Spleen (tissue), 11 donors: ENCODE data around the gene JPH4. TPM values are rescaled to one million over a fixed set of nuclear protein-coding genes. Genes with fewer than 3 reads are reported as not detected.

Experiments
- DNase-seq: peaks from one replicate; pipeline ENCODE4 v3.0.0-alpha.2; 2020
- H3K27ac ChIP-seq, 8 donors: fragments of 200-600 bp; sonication (generic) in 7 of 8; 1 replicate in 4 of 8; 2 replicates in 4 of 8; pipeline versions ENCODE4 v1.5.0 to v1.8.0; 2016 to 2021; ENCODE audit warnings: inconsistent platforms in 4 of 8, mild to moderate bottlenecking in 4 of 8, moderate library complexity in 1 of 8
- H3K27me3 ChIP-seq, 7 donors: fragments of 200-600 bp; sonication (generic) in 6 of 7; replicated peaks in 1 of 7; 1 replicate in 4 of 7; 2 replicates in 3 of 7; pipeline versions ENCODE4 v1.5.0 to v1.8.0; 2016 to 2021; ENCODE audit warnings: inconsistent platforms in 3 of 7, mild to moderate bottlenecking in 1 of 7
- H3K36me3 ChIP-seq, 6 donors: fragments of 200-600 bp; sonication (generic) in 5 of 6; 1 replicate in 4 of 6; 2 replicates in 2 of 6; pipeline versions ENCODE4 v1.5.0 to v1.8.0; 2016 to 2021; ENCODE audit warnings: inconsistent platforms in 2 of 6
- H3K4me1 ChIP-seq, 6 donors: fragments of 200-600 bp; sonication (generic) in 5 of 6; 1 replicate in 3 of 6; 2 replicates in 3 of 6; pipeline versions ENCODE4 v1.5.0 to v1.8.0; 2016 to 2021; ENCODE audit warnings: inconsistent platforms in 3 of 6
- H3K4me3 ChIP-seq, 8 donors: fragments of 200-600 bp; sonication (generic) in 7 of 8; 1 replicate in 4 of 8; 2 replicates in 4 of 8; pipeline versions ENCODE4 v1.5.0 to v1.8.0; 2016 to 2021; ENCODE audit warnings: inconsistent platforms in 4 of 8, mild to moderate bottlenecking in 4 of 8, moderate library complexity in 2 of 8
- H3K9me3 ChIP-seq, 8 donors: fragments of 200-600 bp; sonication (generic) in 7 of 8; 1 replicate in 4 of 8; 2 replicates in 4 of 8; pipeline versions ENCODE4 v1.5.0 to v1.8.0; 2016 to 2021; ENCODE audit warnings: inconsistent platforms in 4 of 8
- POLR2A ChIP-seq, 3 donors: fragments of 450-650 bp; IDR thresholded peaks; one replicate each; pipeline ENCODE4 v1.5.1; 2017; ENCODE audit warnings: antibody characterized with exemption in 3 of 3, mild to moderate bottlenecking in 1 of 3
- POLR2AphosphoS5 ChIP-seq, 3 donors: sonication (generic); formaldehyde crosslinking; IDR thresholded peaks; one replicate each; pipeline ENCODE4 v1.5.1; 2017; ENCODE audit warnings: antibody characterized with exemption in 3 of 3
- WGBS, 5 donors: extraction: QIAGEN DNeasy Blood & Tissue Kit in 3 of 5; methylation state at CpG; one replicate each; pipeline versions ENCODE4 v1.1.5 to v1.1.7; 2013 to 2018; 5-methylcytosine and 5-hydroxymethylcytosine counted together
- intact Hi-C: fragments of 100-400 bp; cut with DNase I; formaldehyde crosslinking; loops from one replicate; pipeline ENCODE4 v1.15.0; 2023; ENCODE audit warnings: low total_unique reads
- polyA plus RNA-seq, 3 donors: library from polyadenylated mRNA; stranded (reverse); fragments of 200-250 nt; gene quantifications; one replicate each; pipeline ENCODE4 v1.2.1, GENCODE V29; 2013
- total RNA-seq, 7 donors: library from RNA; depleted of rRNA in 3 of 7; stranded (reverse); fragments of >200 nt in 3 of 7; fragmentation: NEBNext Ultra II Directional in 4 of 7; extraction: Animal tissue kit (Norgen Biotek cat#: 25700) in 4 of 7; gene quantifications; one replicate each; pipeline versions ENCODE4 v1.1.0 to v1.2.1, GENCODE V29; 2016 to 2021
- TF ChIP-seq, protein P1 (sequence below), 11 experiments: fragments of 200-600 bp in 7 of 11; fragments of 450-650 bp in 4 of 11; sonication (generic) in 4 of 11; IDR thresholded peaks in 8 of 11; conservative IDR thresholded peaks in 3 of 11; 1 replicate in 7 of 11; 2 replicates in 4 of 11; pipeline versions ENCODE4 v1.4.0 to v1.8.0; 2016 to 2021; ENCODE audit warnings: antibody characterized with exemption in 11 of 11, inconsistent platforms in 4 of 11, mild to moderate bottlenecking in 1 of 11
- donor health status: healthy with polysubstance abuse.
- donor health status: DM: no; HTN: no; CAD: no; lungs with moderate emphysema.
- donor health status: DM: no; HTN: no; CAD: no.
- donor health status: Bipolar disorder and iron deficiency.
- donor health status: healthy.
- donor health status: DM: no; HTN: no; CAD: no.
- donor health status: DM: yes; HTN: yes; CAD: no.

JPH4 gene
- total and polyA plus RNA-seq, 10 donors = 0.70 to 17.3 (median 3.8) TPM

DNA sequence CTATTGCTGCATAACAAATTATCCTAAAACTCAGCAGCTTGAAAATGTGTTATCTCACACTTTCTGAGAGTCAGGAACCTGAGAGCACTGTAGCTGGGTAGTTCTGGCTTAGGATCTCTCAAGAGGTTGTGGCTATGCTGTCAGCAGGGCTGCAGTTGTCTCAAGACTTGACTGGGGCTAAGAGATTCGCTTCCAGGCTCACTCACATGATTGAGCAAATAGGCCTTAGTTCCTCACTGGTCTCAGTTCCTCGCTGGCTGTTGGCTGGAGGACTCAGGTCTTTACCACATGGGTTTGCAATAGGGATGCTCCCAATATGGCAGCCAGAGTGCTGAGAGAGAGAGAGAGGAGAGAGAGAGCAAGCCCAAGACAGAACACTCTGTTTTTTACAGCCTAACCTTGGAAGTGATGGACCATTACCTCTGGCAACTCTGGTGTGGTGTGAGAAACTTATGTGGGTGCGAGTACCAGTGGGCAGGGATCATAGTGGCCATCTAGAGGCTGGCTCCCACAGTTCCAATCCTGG lies 41.6 kb upstream of the JPH4 start:
- no peaks in the 10 kb centered on the region for H3K27me3 ChIP-seq
- TF ChIP-seq POLR2A (IDR thresholded peaks at IDR 0.05) (no peak), POLR2AphosphoS5 (IDR thresholded peaks at IDR 0.05) (no peak)
- TF ChIP-seq, protein P1, sequence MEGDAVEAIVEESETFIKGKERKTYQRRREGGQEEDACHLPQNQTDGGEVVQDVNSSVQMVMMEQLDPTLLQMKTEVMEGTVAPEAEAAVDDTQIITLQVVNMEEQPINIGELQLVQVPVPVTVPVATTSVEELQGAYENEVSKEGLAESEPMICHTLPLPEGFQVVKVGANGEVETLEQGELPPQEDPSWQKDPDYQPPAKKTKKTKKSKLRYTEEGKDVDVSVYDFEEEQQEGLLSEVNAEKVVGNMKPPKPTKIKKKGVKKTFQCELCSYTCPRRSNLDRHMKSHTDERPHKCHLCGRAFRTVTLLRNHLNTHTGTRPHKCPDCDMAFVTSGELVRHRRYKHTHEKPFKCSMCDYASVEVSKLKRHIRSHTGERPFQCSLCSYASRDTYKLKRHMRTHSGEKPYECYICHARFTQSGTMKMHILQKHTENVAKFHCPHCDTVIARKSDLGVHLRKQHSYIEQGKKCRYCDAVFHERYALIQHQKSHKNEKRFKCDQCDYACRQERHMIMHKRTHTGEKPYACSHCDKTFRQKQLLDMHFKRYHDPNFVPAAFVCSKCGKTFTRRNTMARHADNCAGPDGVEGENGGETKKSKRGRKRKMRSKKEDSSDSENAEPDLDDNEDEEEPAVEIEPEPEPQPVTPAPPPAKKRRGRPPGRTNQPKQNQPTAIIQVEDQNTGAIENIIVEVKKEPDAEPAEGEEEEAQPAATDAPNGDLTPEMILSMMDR (IDR thresholded peaks at IDR 0.05 in 8 of 11, conservative IDR thresholded peaks at IDR 0.05 in 3 of 11) = no peak
- H3K9me3 ChIP-seq = peaks cover 0 to 21% (median 14%) of the 10 kb centered on the region in 8 donors
- H3K36me3 ChIP-seq = no peaks in the 10 kb centered on the region
- no peak overlapping the region for H3K27ac ChIP-seq
- H3K4me1 ChIP-seq = no peaks in the 10 kb centered on the region
- WGBS, 5 donors = 76 to 84% (median 78%) methylated on average over 3 of the region's 3 CpGs
- intact Hi-C loops = no loop called here
- no peak overlapping the region for H3K4me3 ChIP-seq
- no peak for DNase-seq

DNA sequence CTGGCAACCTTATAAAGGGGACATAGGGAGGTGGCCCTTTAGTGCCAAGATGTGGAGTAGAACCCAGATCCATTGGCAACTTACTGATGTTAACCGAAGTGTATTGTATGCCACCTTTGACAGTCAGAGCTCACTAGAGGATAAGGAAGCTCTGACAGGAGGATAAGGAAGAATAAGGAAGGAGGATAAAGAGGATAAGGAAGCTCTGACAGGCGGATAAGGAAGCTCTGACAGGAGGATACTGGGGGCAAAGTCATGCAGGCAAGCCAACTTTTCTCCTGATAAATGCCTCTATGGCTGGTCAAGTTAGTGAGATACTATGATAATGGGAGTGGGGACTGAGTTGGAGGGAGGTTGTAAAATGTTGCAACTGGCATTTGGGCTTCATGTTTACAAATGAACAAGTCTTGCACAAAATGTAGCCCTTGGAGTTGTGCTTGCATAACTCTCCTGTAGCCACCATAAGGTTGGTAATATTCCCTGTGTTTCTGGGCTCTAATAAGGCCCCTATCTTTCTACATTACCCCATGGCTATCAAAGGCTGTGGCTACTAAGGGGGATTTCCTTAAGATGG lies 39.9 kb upstream of the JPH4 start:
- no peak overlapping the region for H3K27ac ChIP-seq
- 67 to 77% (median 74%) methylated on average over 2 of the region's 2 CpGs for WGBS, 5 donors
- intact Hi-C loops = no loop called here

DNA sequence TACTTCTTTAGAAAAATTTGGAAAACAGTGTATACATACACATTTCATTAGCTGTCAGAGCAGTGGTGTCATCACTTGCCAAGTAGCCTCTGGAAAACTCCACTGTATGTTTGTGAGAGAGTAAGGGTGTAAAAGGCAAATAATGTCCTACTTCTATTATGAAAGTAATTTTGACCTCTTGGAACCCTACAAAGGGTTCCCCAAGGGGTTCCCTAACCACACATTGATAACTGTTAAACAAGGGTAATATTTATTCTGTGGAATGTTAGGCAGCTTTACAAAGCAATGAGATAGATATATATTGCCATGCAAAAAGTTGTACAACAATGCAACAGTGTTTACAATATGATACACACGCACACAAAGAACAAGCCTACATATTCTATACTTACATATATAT lies 38.9 kb upstream of the JPH4 start:
- 84 to 98% (median 97%) methylated on average over 1 of the region's 1 CpG for WGBS, 5 donors
- Histone ChIP-seq H3K27me3 (no peaks in the 10 kb centered on the region), H3K4me1 (no peaks in the 10 kb centered on the region), H3K4me3 (no peak overlapping the region), H3K9me3 (no peaks in the 10 kb centered on the region), H3K27ac (no peak overlapping the region), H3K36me3 (no peaks in the 10 kb centered on the region)
- intact Hi-C loops = no loop called here
- DNase-seq = no peak
- TF ChIP-seq POLR2AphosphoS5 (IDR thresholded peaks at IDR 0.05) (no peak), POLR2A (IDR thresholded peaks at IDR 0.05) (no peak)
- TF ChIP-seq, protein P1 (IDR thresholded peaks at IDR 0.05 in 8 of 11, conservative IDR thresholded peaks at IDR 0.05 in 3 of 11) = no peak

More for the DNA sequence above, 39.9 kb upstream of the JPH4 start:
- Histone ChIP-seq H3K36me3 (no peaks in the 10 kb centered on the region), H3K27me3 (no peaks in the 10 kb centered on the region), H3K9me3 (peaks cover 0 to 4% (median 0%) of the 10 kb centered on the region in 8 donors), H3K4me3 (no peak overlapping the region), H3K4me1 (no peaks in the 10 kb centered on the region)
- no peak for DNase-seq
- TF ChIP-seq POLR2AphosphoS5 (IDR thresholded peaks at IDR 0.05) (no peak), POLR2A (IDR thresholded peaks at IDR 0.05) (no peak)
- TF ChIP-seq, protein P1 (IDR thresholded peaks at IDR 0.05 in 8 of 11, conservative IDR thresholded peaks at IDR 0.05 in 3 of 11) = no peak

DNA sequence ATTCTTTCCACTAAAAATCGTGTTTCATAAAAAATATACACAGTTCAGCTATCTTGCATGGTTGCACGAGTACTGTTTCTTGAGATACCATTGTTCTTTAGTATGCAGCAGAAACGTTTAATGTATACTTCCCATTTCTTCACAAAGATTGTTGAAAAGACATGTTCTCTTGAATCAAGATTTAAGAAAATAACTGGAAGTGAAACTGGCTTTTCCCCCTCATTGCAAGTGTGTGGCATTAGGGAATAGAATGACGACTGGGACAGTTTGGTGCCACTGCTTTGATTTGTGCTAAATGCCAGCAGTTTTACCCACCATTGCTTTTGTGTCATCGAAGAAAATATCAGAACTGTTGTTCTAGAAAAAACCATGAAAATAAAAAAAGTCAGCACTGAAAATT lies 37.3 kb upstream of the JPH4 start:
- Histone ChIP-seq H3K27ac (no peak overlapping the region), H3K36me3 (no peaks in the 10 kb centered on the region), H3K9me3 (no peaks in the 10 kb centered on the region), H3K4me1 (peaks cover 0 to 3% (median under 1%) of the 10 kb centered on the region in 6 donors), H3K27me3 (no peaks in the 10 kb centered on the region), H3K4me3 (no peak overlapping the region)
- DNase-seq = no peak
- 39 to 57% (median 50%) methylated on average over 5 of the region's 5 CpGs for WGBS, 5 donors
- intact Hi-C loops = no loop called here
- TF ChIP-seq, protein P1 (IDR thresholded peaks at IDR 0.05 in 8 of 11, conservative IDR thresholded peaks at IDR 0.05 in 3 of 11) = no peak
- no peak for TF ChIP-seq POLR2AphosphoS5 (IDR thresholded peaks at IDR 0.05)
- no peak for TF ChIP-seq POLR2A (IDR thresholded peaks at IDR 0.05)
